Renal cortex interstitium (tissue), 11 donors: ENCODE results near the gene CDC20. TPM values are rescaled to one million over a fixed set of nuclear protein-coding genes. Genes with fewer than 3 reads are reported as not detected.
"Not testable (repeated sequence)": the region's sequence is repeated elsewhere in the genome, so short reads cannot be mapped to it uniquely, and the experiment has no call there.

ENCODE experiments used
- DNase-seq, 11 donors: peaks; one replicate each; pipeline ENCODE4 v3.0.0-alpha.2; 2013; ENCODE audit warnings: low read depth in 9 of 11, low spot score in 4 of 11; ENCODE audit errors: extremely low read depth in 1 of 11
- polyA plus RNA-seq, 3 donors: library from polyadenylated mRNA; unstranded; fragments of 120-200 nt; gene quantifications; one replicate each; pipeline ENCODE4 v1.2.1, GENCODE V29; 2013; ENCODE audit not compliant: insufficient read length in 3 of 3

CDC20 gene
- polyA plus RNA-seq, 3 donors: 27.9 to 51.7 (median 44.9) TPM

GRCh38 chr1:43396059-43396458, 37.3 kb downstream of the CDC20 start:
- DNase-seq: no peak

GRCh38 chr1:43398227-43398626, 39.4 kb downstream of the CDC20 start:
- DNase-seq: no peak

GRCh38 chr1:43400441-43400840, 41.7 kb downstream of the CDC20 start:
- DNase-seq: not testable (repeated sequence)

- DNase-seq: no peak
Measured at GRCh38 chr1:43402089-43402865, 43.5 kb downstream of the CDC20 start.

- DNase-seq: no peak
Measured at GRCh38 chr1:43404353-43404752, 45.6 kb downstream of the CDC20 start.

- no peak for DNase-seq
Measured at GRCh38 chr1:43405219-43405875, 46.6 kb downstream of the CDC20 start.

GRCh38 chr1:43405876-43406234, 47.1 kb downstream of the CDC20 start:
- DNase-seq: no peak

GRCh38 chr1:43410571-43410970, 51.8 kb downstream of the CDC20 start:
- DNase-seq: no peak

Other genes with a start within 250 kb of the CDC20 start
- 10 to 100 TPM; 71.7 to 79.1 (median 77.1) TPM for gene EBNA1BP2, start 186.7 kb upstream of the CDC20 start, polyA plus RNA-seq
- 1 to 10 TPM; 3.1 to 6.1 (median 4.0) TPM for gene CFAP57, start 186.7 kb upstream of the CDC20 start, polyA plus RNA-seq
- gene TMEM125, start 89.0 kb upstream of the CDC20 start, polyA plus RNA-seq: 10 to 100 TPM; 12.7 to 20.1 (median 19.0) TPM
- 10 to 100 TPM; 23.7 to 26.9 (median 26.3) TPM for gene C1orf210, start 73.4 kb upstream of the CDC20 start, polyA plus RNA-seq
- gene TIE1, start 58.0 kb upstream of the CDC20 start, polyA plus RNA-seq: 10 to 100 TPM; 39.5 to 62.5 (median 55.4) TPM
- 1 to 10 TPM in 2 of 3 donors, under 1 TPM in 1; 0.78 to 1.3 (median 1.1) TPM for gene MPL, start 21.2 kb upstream of the CDC20 start, polyA plus RNA-seq
- gene ELOVL1, start 9.0 kb downstream of the CDC20 start, polyA plus RNA-seq: 10 to 100 TPM; 75.3 to 83.9 (median 77.6) TPM
- gene MED8, start 30.8 kb downstream of the CDC20 start, polyA plus RNA-seq: 10 to 100 TPM; 35.8 to 41.2 (median 38.3) TPM
- gene SZT2, start 30.9 kb downstream of the CDC20 start, polyA plus RNA-seq: 10 to 100 TPM; 20.9 to 30.1 (median 21.6) TPM
- 10 to 100 TPM; 26.2 to 47.5 (median 41.8) TPM for gene HYI, start 95.0 kb downstream of the CDC20 start, polyA plus RNA-seq
- gene PTPRF, start 171.9 kb downstream of the CDC20 start, polyA plus RNA-seq: 100 to 1,000 TPM; 207 to 229 (median 213) TPM